GM19463 (cell line): Measurements from ENCODE around the gene ARMH3.

Source experiments
- ATAC-seq: cut with Tn5 transposase; IDR thresholded peaks from one replicate; pipeline ENCODE4 v1.9.1; 2021; ENCODE audit warnings: mild to moderate bottlenecking, moderate library complexity; ENCODE audit not compliant: unreplicated experiment

ARMH3 gene

DNA sequence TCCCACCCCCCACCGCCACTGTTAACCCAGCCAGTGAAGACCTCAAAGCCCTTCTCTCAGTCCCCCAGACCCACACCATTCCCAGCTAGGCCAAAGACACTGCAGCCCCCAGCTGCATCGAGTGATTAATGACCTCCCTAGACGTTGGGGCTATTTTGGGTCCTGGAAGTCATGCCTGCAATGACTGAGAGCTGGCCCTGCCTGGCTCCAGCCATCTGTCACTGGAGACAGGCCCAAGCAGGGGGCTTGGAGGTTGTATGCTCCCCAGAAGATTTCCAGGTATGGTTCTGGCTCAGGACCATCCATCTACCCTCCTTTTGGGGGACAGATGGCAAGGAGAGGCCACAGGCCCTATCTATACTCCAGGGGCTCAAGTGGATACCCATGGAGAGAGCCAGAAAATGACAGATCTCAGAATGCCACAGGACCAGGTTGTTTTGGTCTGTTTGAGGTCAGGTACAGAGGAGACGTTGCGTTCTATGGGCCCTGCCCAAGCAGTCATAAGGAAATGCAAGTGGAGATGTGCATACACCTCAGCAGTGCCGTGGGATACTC, 217.5 kb downstream of the ARMH3 start:
- ATAC-seq: no peak

DNA sequence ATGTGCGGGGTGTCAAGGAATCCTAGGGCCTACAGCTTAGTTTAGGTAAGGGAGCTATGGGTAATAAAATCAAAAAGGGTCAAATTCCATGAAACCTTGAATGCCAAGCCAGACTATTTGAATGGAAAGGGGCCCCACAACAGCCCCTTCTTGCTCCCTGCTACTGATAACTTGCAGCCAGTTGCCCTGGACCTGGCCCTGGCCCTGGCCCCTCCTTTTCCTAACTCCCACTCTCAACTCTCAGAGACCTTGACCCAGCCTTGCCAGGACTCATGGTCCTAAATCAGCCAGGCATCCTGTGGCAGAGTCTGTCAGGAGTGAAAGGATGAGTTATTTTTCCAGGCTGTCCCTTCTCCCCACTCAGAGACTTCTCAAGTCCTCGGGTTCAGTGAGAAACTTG, 218.2 kb downstream of the ARMH3 start:
- no peak for ATAC-seq

DNA sequence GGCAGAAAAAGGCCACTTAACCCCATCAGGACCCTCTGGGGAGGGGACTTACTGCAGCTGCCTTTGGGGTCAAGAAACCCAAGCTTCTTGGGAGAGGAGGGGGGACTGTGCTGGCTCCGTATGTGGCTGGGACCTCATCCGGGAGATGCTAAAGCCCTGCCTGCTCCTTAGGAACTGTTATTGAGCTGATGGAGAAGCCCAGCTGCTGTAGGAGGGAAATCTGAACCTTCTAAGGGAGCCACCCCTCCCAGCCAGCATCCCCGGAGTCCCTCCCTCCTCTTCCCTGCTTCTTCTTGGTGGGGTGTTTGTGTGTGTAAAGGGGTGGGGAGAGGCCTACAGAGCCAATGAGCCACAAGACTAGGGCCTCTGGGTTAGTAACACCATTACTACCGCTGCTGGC, 220.6 kb downstream of the ARMH3 start:
- no peak for ATAC-seq

DNA sequence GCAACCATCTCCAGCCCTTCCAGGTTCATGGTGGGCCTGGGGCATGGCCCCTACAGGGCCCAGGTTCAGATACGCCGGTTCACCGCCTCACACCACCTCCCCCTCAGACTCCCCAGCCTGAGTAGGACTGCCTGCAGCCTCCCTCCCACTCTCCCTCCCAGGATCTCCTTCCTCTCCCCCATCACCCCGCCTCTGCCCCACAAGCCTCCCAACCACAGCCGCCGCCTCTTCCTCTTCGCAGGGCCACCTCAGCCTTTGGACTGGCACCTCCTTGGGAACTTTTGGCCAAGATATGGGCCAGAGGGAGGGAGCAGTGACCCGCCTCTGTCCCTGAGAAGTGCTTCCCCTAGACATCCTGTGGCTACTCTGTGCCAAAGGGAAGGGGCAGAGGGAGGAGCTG, 221.6 kb downstream of the ARMH3 start:
- ATAC-seq: no peak

DNA sequence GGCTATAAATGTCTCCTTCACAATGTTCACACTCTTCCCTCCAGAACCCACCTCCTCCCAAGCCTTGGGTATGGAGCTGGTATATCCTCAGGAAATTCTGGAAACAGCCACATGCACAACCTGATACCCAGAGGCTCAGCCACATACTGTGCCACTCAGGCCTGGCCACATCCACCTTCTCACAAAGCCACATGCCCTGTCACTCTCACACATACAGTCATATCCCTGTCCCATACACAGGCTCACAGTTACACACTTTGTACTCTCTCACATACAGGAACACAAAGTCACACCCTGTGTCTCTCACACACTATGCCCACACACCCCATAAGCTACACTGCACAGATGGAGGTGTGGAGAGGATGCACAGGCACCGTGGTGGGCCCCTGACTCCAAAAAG, 222.5 kb downstream of the ARMH3 start:
- no peak for ATAC-seq

DNA sequence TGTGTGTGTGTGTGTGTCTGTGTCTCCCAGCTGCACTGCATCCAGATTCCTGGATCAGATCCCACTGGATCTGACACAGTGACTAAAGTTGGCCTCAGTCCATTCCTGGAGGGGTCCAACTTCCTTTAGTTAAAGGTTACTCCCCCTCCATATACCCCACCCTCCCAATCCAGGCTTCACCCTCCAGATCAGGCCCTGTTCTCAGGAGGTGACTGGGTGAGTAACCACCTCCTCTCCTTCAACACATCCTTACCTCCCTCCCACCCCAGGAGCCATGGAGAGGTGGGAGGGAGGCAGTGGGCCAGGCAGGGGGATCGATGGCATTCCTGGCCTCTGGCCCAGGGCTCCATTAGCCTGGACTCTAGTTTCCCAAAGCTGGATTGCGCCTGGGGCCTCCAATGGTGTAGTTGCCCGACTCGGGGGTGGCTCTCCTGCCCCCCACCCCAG, 223.6 kb downstream of the ARMH3 start:
- ATAC-seq: no peak

DNA sequence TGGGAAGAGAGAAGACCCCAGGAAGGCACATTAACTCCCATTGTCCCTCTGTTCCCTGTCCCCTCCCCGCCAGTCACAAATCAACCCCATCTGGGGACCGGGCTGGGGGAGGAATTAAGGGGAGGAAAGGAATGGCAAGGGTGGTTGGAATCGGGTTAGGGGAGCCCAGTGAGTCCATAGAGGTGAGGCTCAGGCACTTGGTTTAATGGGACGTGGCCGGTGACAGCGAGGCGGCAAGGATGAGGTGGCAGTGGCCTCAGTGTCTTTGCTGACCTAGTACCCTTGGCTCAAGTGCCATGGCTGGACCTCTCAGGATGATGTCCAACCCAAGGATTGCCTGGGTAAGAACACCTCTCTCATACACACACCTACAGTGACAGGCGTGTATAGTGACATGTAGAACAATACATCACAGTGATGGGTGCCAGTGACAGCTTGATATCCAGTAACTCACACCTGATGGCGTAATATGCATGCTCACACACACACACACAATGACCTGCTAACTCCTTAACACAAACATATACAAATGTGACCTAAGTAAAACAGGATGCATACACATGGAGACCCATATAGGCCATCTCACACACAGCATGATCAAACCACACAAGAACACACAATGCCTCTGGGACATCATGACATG, 224.7 kb downstream of the ARMH3 start:
- ATAC-seq: no peak

DNA sequence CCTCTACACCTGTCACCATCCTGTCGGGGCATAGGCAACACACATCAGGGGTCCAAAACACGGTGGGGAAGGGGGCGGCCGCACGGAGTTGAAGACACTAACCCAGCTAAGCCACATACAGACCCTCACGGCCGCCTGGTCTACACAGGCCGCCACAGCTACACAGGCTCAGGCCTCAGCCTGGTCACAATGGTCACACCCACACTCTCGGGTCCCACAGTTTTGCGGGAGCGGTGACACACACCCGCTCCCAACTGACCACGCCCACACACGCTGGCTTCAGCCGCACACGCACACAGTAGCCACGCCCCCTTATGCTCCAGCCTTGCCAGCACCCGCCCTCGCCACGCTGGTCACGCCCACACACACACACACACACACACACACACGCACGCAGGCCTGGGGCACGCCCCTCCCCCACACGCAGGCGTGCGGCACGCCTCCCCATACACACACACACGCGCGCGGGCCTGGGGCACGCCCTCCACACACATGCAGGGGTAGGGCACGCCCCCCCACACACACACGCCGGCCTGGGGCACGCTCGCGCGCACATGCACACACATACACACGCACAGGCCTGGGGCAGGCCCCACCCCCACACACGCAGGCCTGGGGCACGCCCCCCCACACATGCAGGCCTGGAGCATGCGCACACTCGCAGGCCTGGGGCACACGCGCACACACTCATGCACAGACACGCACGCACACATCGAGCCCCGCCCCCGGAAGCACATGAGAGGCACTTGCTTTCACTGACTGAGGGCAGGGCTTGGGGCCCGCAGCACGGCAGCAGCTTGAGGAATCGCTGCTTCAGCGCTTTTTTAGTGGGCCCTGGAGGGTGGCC, 225.4 kb downstream of the ARMH3 start:
- ATAC-seq: peak; percentile 72

DNA sequence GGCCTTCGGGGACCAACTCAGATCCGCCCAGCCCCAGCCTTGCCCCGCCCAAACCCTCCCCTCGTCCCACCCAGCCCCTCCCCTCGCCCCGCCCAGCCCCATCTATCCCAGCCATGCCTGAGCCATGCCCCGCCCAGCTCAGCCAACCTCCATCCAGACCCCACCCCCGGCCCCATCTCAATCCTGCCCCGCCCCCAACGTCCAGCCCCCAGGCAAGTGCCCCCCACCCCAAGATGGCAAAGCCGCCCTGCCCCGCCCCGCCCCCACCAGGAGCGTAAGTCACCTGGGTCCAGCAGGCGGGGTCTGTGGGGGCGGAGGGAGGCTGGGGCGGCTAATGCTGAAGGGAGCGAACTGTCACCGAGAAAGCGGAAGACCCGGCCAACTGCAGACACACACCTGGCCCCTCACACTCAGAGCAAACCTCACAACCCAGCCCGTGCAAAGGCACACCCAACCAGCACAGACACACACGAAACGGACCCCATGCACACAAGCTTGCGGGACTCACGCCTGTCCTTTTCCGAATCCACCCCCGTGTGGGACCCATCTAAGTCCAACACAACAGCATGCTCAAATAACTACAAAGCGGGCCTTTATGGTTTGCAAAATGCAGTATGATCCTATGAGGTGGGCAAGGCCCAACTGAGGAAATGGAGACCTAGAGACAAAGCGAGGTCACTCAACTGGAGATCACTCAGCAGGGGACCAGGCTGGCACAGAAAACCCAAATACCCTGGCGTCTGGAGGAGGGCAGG, 226.2 kb downstream of the ARMH3 start:
- no peak for ATAC-seq

DNA sequence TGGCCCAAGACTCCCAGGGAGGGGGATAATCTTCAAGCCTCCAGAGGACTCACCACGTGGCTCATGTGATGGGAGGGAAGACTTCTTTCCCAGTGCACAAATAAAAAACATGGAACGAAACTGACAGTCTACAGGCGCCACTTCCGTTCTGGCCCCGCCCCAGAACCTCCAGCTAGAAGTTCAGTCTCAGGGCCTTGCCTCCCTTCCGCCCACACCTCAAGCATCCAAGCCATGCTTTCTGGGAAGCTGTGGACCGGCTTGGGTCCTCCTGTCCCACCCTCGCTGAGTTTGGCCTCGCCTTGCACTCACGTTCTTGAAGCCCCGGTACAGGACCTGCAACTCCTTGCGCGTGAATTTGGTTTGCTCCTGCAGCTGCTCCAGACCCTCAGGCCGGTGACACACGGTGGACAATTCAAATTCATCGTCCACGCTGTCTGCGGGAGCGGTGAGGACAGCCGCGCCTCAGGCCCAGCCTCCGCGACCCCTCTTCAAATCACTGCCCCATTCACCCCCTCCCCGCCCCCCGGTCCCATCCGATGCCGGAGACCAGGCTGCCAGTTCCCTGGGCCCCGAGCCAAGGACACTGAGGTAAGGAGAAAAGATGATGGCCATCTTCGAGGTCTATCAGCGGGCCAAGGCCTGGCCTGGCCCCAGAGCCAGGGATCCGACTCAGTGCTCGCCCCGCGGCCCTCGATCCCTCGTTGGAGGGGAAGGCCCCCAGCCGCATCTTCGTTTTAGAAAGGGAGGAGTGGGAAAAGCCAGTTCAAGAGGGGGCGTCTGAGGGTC, 227.0 kb downstream of the ARMH3 start:
- ATAC-seq: no peak

DNA sequence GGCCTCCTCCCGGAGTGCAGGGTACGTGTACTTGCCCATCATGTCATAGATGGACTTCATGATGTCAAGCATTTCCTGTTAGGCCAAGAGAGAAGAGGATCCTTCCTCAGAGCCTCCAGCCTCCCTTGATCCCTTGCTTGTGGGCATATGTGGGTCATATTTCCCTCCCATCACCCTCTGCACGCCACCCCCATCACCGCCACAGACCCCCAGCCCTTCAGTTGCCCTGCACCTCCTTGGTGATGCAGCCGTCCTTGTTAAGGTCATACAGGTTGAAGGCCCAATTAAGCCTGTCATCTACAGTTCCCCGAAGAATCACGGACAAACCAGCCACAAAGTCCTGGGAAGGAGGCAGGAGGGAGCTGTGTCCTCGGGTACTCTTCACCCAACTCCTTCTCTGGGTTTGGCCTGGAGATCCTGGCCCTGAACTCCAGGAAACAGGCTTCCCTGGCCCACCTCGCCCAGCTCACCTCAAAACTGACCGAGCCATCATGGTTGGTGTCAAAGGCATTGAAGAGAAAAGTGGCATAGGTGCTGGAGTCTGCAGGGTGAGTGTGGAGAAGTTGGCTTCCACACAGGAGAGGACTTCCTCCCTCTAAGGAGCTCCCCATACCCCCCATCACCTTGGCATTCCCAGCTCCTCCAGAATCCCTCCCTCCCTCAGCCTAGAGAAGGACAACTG, 227.9 kb downstream of the ARMH3 start:
- no peak for ATAC-seq

DNA sequence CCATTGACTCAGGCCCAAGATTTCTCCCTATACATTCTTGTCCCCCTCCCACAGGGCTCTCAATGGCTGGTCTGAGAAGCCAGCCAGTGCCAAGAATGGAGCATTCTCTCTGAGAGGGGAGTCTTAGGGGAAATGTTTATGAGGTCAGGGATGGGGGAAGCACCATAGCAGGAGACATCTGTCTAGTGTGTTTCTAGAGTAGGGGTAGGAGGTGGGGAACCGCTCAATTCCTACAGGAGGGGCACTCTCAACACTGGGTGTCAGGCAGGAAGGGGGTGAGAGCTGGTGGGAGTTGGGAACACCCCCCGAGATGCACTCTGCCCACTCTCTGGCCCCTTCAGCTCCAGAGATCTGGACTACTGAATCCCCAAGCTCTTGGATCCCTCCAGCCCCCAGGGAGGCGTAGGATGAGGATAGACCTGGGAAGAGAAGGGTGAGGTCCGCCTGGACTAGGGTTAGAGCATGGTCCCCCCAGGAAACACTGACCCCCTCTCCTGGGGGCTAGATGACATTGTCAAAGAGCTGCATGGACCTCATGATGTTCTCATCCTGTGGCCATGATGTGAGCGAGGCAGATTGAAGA, 229.0 kb downstream of the ARMH3 start:
- ATAC-seq: no peak

DNA sequence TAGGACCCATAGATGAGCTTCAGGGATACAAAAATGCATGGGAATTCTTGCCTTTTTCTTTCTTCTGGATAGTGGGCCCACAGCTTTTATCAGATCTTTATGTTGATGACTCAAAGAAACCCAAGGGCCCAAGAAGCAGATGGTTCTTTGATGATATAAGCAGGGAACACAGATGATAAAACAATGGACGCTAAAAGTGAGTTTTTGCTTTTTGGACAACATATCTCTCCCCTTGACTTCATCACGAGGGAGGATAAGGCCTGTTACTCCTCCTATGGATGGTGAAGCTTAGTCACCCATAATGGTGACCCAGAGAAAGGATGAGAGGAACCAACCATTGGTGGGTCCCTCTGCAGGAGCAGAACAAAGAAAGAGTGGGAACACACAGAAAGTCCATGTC, 231.2 kb downstream of the ARMH3 start:
- ATAC-seq: no peak

DNA sequence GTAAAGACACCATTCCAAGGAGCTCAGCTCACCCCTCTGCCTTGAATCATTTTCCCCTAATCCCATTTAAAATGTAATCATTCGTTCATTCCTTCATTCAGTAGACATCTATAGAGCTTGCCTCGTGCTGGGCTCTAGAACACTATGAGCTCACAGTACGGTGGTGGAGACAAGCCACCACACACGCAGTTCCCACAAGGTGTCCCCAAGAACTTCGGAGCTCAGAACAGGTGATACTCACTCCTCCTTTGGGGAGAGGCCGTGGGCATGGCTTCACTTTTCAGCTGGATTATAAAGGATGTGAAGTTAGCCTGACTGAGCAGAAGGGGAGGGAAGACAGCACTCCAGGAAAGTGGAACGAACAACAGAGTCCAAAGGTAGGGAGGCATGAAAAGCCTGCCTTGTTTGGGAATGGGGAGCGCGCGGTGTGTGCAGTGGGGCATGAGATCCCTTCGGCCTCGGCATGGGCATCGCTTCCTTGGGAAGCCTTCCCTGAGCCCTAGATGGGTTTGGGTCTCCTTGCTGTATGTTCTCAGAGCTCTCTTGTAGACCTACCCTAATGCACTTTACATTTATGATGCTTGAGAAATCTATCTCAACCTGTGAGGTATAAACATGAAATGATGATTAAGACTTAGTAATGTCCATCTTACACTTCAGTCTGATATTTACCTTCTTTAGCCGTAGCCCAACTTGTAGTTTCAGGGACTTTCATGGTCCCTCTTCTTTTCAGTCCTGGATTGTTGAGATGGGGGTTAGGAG, 236.9 kb downstream of the ARMH3 start:
- ATAC-seq: peak; percentile 17

DNA sequence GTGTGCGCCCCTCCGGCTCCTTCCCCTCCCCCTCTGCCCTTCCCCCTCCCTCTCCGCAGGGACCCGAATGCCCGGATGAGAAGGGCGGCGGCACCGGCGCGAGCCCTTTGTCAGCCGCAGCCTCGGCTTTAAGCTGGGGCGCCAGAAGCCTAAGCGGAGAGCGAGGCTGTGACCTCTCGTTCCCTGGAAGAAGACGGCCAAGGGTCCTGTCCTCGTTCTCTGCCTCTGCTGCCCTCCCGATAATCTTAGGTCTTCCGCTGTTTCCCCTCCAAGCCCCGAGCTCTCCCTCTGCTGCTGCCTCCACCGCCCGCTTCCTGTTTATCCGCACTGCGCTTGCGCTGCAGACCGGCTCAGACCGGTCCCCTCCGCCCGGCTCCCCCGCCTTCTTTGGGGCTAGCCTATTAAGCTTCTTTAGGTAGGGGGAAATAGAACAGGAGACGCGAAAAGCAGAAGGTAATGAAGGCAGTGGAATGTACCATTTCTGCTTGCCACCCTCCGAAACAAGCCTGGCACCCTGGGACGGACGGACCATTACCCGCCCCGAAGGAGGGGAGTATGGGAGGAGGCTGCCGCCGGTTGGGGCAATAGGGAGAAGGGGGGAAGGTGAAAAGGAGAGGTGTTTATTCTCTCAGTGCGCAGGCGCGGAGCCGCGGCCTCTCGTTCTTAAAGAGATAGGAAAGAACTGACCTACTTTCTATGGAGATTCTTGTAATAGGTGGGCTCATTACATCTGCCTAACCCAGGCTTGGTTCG, 237.7 kb downstream of the ARMH3 start, which contains the start of gene OGA:
TSS of gene OGA (minus strand) at position 326 of the 753 bp plus-strand sequence. CDS start 422 bp downstream, outside the sequence.
- ATAC-seq: peak; percentile 79

DNA sequence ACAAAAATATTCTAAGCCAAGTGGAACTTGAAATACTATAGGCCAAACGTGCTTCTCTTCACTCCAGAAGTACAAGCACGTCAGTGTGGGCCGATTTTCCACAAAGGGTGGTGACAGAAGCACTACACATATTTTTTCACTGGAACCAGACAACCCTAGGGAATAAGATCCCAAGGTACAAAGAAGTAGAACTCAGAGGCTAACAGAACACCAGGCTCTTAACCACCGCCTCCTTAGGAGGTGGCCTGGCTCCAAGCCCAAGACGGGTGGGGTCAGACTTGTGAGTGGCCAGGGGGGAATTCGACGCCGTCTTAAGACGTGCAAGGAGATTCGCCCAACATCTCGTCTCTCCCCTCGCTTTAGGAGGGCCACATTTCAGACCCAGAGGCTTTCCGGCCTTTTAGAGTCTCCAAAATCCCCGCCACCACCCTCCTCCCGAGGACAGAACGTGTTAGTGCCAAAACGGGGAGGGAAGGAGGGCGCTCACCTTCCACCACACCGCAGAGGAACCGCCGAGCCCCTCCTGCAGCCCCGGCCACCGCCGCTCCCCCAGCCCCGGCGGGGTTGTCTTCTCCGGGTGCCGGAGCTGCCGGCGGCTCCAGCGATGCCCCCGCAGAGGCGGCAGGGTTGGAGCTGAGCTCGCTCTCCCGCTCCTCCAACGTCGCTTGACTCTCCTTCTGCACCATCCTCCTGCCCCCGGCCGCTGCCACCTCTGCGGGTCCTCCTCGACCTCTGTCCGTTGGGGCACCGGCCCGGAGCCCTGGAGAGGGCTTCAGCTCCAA, 238.4 kb downstream of the ARMH3 start:
- no peak for ATAC-seq

DNA sequence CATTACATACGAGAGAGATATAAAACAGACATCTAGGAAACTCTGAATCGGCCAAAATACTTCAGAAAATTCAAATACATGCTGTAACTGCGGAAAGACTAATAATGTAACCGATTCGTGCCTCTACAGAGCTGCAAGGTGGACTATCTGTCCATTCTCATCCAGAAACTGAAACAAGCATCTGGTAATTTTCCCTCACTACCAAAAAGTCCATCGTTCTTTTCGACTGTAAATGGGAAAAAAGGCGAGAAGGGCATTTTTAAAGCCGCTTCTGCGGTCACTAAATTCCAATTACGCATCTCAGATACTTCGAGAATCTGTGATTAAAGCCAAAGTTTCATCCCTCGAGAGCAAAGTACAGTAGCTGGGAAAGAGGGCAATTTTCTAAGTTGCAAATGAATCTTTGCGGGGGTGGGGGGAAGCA, 239.0 kb downstream of the ARMH3 start:
- no peak for ATAC-seq
